Bronchial epithelial cell (primary cell): ENCODE measurements around the gene S1PR2. TPM values are rescaled to one million over a fixed set of nuclear protein-coding genes. Genes with fewer than 3 reads are reported as not detected.
"Not testable (repeated sequence)": the region's sequence is repeated elsewhere in the genome, so short reads cannot be mapped to it uniquely, and the experiment has no call there.

Experiments
- DNase-seq: peaks from one replicate; pipeline ENCODE4 v3.0.0-alpha.2; 2010; ENCODE audit warnings: low read depth
- FAIRE-seq: peaks from 2 replicates; lab custom pipeline; 2011; peaks lifted over from hg19 to GRCh38; lab: Jason Lieb, UNC
- H3K27me3 ChIP-seq: 2 replicates; pipeline ENCODE4 v1.5.1; 2011; ENCODE audit warnings: low read length; ENCODE audit not compliant: control insufficient read depth, insufficient read depth
- H3K36me3 ChIP-seq: 2 replicates; pipeline ENCODE4 v1.5.1; 2011; ENCODE audit warnings: low read length; ENCODE audit not compliant: control insufficient read depth, insufficient read depth
- H3K4me3 ChIP-seq: 2 replicates; pipeline ENCODE4 v1.5.1; 2011; ENCODE audit warnings: mild to moderate bottlenecking, low read depth, low read length, control low read depth
- CTCF ChIP-seq: IDR thresholded peaks from 2 replicates; pipeline ENCODE4 v1.5.1; 2011; ENCODE audit warnings: mild to moderate bottlenecking, moderate library complexity, low read length, control low read depth, inconsistent platforms; ENCODE audit not compliant: insufficient read depth, severe bottlenecking
- total RNA-seq: library from RNA; depleted of rRNA; stranded (reverse); fragments of >200 nt; gene quantifications from 2 replicates; pipeline ENCODE4 v1.2.1, GENCODE V29; 2014

Gene S1PR2
- total RNA-seq, 1 donor from 2014 or later = 1.3 TPM

- DNase-seq (no peak), FAIRE-seq (no peak)
- no peak for TF ChIP-seq CTCF
- Histone ChIP-seq H3K36me3 (no peaks in the 10 kb centered on the region), H3K27me3 (no peaks in the 10 kb centered on the region), H3K4me3 (no peak overlapping the region)
Observed at GRCh38 chr19:10206226-10206885, 24.8 kb downstream of the S1PR2 start.

- H3K36me3 ChIP-seq = no peaks in the 10 kb centered on the region
- TF ChIP-seq CTCF = no peak
- H3K27me3 ChIP-seq = no peaks in the 10 kb centered on the region
- H3K4me3 ChIP-seq = no peak overlapping the region
- DNase-seq (no peak), FAIRE-seq (no peak)
Observed at GRCh38 chr19:10205636-10206035, 25.5 kb downstream of the S1PR2 start.

GRCh38 chr19:10203686-10204085 is 27.4 kb downstream of the S1PR2 start:
- Histone ChIP-seq H3K36me3 (no peaks in the 10 kb centered on the region), H3K4me3 (no peak overlapping the region), H3K27me3 (no peaks in the 10 kb centered on the region)
- no peak for FAIRE-seq
- no peak for TF ChIP-seq CTCF
- DNase-seq = no peak

GRCh38 chr19:10201176-10201575 is 30.0 kb downstream of the S1PR2 start:
- H3K4me3 ChIP-seq = no peak overlapping the region
- DNase-seq (no peak), FAIRE-seq (no peak)
- no peaks in the 10 kb centered on the region for H3K27me3 ChIP-seq
- no peak for TF ChIP-seq CTCF
- H3K36me3 ChIP-seq = no peaks in the 10 kb centered on the region

GRCh38 chr19:10200101-10200500 is 31.0 kb downstream of the S1PR2 start:
- not testable (repeated sequence) for DNase-seq, H3K4me3 ChIP-seq, H3K27me3 ChIP-seq, FAIRE-seq, H3K36me3 ChIP-seq

GRCh38 chr19:10198889-10199644 is 32.1 kb downstream of the S1PR2 start:
- not testable (repeated sequence) for FAIRE-seq, DNase-seq, H3K36me3 ChIP-seq, H3K27me3 ChIP-seq, H3K4me3 ChIP-seq
